ENCODE data around the gene XRRA1.
"Not testable (repeated sequence)": the region's sequence is repeated elsewhere in the genome, so short reads cannot be mapped to it uniquely, and the experiment has no call there.

XRRA1 gene, protein sequence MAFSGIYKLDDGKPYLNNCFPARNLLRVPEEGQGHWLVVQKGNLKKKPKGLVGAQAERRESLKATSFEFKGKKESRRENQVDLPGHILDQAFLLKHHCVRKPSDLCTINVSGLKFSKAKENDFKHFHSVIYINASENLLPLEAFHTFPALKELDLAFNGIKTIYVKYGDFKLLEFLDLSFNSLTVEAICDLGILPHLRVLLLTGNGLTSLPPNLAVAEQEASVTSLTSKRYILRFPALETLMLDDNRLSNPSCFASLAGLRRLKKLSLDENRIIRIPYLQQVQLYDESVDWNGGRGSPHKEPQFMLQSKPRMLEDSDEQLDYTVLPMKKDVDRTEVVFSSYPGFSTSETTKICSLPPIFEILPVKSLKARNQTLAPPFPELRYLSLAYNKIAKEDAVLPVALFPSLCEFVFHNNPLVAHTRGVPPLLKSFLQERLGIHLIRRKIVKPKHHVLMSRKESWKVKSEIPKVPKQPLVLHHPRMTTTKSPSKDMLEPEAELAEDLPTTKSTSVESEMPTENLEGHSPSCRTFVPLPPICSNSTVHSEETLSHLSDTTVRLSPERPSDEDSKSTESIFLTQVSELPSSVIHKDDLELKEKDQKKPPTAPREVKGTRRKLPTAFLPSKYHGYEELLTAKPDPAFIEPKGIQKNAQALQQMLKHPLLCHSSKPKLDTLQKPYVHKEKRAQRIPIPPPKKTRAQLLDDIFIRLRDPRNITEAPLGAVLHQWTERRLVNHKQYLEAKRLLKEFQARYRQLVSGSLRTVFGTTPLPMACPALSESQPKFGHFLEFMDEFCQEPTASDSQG

DNA sequence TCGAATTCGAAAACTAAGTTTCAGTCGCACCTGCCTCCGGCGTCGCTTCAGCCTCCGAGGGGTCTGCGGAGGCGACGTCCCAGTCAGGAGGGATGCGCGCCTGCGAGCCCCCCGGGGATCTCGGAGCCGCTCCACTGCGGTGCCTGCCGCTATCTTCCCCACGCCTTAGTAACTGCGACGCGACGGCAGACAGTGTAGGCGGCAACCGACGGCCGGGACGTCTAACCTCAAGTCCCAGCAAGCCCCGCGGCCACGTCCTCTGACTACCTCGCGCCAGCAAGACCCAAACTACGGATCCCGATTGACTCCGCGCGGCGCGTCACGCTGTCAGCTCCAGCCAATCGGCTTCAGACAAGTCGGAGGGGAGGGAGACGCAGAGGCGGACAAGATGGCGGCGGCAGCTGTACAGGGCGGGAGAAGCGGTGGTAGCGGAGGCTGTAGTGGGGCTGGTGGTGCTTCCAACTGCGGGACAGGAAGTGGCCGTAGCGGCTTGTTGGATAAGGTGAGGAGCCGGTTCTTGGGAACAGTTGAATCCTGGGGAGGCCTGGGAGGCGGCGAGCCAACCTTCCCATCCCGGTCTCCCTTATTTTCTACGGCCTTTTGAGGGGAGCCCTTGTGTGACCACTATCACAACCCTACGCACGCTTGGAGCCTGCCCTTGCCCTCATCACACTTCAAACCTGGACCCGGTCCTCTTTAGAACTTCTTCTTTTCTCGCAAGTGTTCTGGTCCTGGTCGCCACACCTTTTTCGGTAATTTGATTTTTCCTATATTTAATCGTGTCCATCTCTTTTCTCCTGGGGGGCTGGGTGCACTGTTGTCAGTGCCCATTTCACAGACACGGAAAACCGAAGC is at the start of gene XRRA1, which contains the start of gene SPCS2:
XRRA1 (minus strand) TSS at position 194 of the 855 bp plus-strand sequence. CDS start 8,213 bp downstream, outside the sequence.
SPCS2 (plus strand) TSS at position 369 of the 855 bp plus-strand sequence; CDS start at position 389, 20 bp downstream.
- TF ChIP-seq, protein P1, sequence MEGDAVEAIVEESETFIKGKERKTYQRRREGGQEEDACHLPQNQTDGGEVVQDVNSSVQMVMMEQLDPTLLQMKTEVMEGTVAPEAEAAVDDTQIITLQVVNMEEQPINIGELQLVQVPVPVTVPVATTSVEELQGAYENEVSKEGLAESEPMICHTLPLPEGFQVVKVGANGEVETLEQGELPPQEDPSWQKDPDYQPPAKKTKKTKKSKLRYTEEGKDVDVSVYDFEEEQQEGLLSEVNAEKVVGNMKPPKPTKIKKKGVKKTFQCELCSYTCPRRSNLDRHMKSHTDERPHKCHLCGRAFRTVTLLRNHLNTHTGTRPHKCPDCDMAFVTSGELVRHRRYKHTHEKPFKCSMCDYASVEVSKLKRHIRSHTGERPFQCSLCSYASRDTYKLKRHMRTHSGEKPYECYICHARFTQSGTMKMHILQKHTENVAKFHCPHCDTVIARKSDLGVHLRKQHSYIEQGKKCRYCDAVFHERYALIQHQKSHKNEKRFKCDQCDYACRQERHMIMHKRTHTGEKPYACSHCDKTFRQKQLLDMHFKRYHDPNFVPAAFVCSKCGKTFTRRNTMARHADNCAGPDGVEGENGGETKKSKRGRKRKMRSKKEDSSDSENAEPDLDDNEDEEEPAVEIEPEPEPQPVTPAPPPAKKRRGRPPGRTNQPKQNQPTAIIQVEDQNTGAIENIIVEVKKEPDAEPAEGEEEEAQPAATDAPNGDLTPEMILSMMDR (IDR thresholded peaks at IDR 0.05; ENCODE audit: borderline replicate concordance, extremely low read depth, low read length, poor library complexity, severe bottlenecking) = no peak
- TF ChIP-seq EZH2 (IDR thresholded peaks at IDR 0.05; ENCODE audit: borderline replicate concordance, low read depth, low read length, severe bottlenecking) = no peak
- H3K9ac ChIP-seq (ENCODE audit: low read depth, low read length) = peak within 1 kb of the TSS; percentile 92
- peak within 1 kb of the TSS; percentile 93 for H2AFZ ChIP-seq (ENCODE audit: low read depth, low read length)
- ATAC-seq (ENCODE audit: insufficient read depth, low read depth) (peak; percentile 98), DNase-seq (peak; percentile 99)
- H3K36me3 ChIP-seq (ENCODE audit: insufficient read depth, low read length) = peaks cover 28% of the 10 kb centered on the region
- H3K79me2 ChIP-seq (ENCODE audit: insufficient read depth, low read length) = peaks cover 69% of the 10 kb centered on the region
- H3K4me2 ChIP-seq (ENCODE audit: insufficient read depth, low read length) = peak within 1 kb of the TSS; percentile 84
- peaks cover 17% of the 10 kb centered on the region for H4K20me1 ChIP-seq (ENCODE audit: insufficient read depth, low read length)
- no peaks in the 10 kb centered on the region for H3K9me3 ChIP-seq (ENCODE audit: insufficient read depth, low read length, severe bottlenecking)
- peak within 1 kb of the TSS; percentile 89 to 97 for H3K4me3 ChIP-seq (ENCODE audit: low read depth in 1 of 2, low read length in 2 of 2)
- peaks cover 41% of the 10 kb centered on the region for H3K4me1 ChIP-seq (ENCODE audit: insufficient read depth, low read length)
- H3K27me3 ChIP-seq (ENCODE audit: insufficient read depth, low read length, poor library complexity) = no peaks in the 10 kb centered on the region
- peak within 1 kb of the TSS; percentile 92 for H3K27ac ChIP-seq (ENCODE audit: low read length)

DNA sequence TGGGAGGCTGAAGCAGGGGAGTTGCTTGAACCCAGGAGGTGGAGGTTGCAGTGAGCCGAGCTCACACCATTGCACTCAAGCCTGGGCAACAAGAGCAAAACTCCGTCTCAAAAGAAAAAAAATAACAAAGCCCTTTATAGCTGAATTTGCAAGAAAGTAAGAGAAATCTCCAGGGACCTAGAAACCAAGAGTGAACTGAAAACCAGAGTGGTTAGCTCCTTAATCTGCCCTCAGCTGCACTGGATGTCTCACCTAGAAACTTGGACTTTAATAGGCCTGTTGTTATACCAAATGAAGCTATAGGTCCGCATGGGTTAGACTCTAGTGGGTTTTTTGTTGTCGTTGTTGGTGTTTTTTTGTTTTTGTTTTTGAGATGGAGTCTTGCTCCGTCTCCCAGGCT is 44.0 kb upstream of the XRRA1 start:
- Histone ChIP-seq H2AFZ (ENCODE audit: low read depth, low read length) (no peak overlapping the region), H4K20me1 (ENCODE audit: insufficient read depth, low read length) (peaks cover 6% of the 10 kb centered on the region; the same call in 1 of the 2 replicates), H3K9me3 (ENCODE audit: insufficient read depth, low read length, severe bottlenecking) (no peaks in the 10 kb centered on the region), H3K27me3 (ENCODE audit: insufficient read depth, low read length, poor library complexity) (no peaks in the 10 kb centered on the region), H3K4me3 (ENCODE audit: low read depth in 1 of 2, low read length in 2 of 2) (no peak overlapping the region), H3K4me1 (ENCODE audit: insufficient read depth, low read length) (peaks cover 38% of the 10 kb centered on the region), H3K4me2 (ENCODE audit: insufficient read depth, low read length) (no peak overlapping the region), H3K9ac (ENCODE audit: low read depth, low read length) (no peak overlapping the region), H3K27ac (ENCODE audit: low read length) (no peak overlapping the region), H3K79me2 (ENCODE audit: insufficient read depth, low read length) (peaks cover 52% of the 10 kb centered on the region), H3K36me3 (ENCODE audit: insufficient read depth, low read length) (peaks cover 40% of the 10 kb centered on the region)
- DNase-seq (no peak), ATAC-seq (ENCODE audit: insufficient read depth, low read depth) (no peak)
- TF ChIP-seq, protein P1 (IDR thresholded peaks at IDR 0.05; ENCODE audit: borderline replicate concordance, extremely low read depth, low read length, poor library complexity, severe bottlenecking) = no peak
- TF ChIP-seq EZH2 (IDR thresholded peaks at IDR 0.05; ENCODE audit: borderline replicate concordance, low read depth, low read length, severe bottlenecking) = no peak

DNA sequence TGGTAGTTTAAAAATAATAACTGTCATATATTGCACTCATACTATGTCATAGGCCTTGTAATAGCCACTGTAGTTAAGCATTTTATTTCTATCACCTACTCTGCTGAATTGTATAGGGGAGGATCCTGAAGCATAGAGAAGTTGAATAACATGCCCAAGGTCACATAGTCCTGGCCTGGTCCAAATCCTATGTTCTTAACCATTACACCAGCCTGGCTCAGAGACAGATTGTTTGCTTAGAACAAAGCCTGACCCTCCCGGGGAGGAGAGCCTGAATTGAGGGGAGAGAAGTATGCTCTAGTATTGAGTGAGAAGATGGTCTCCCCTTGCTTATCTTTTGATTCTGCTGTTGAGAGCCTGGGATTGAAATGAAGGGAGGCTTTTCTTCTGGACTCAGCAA is 42.0 kb upstream of the XRRA1 start:
- TF ChIP-seq, protein P1 (IDR thresholded peaks at IDR 0.05; ENCODE audit: borderline replicate concordance, extremely low read depth, low read length, poor library complexity, severe bottlenecking) = no peak
- TF ChIP-seq EZH2 (IDR thresholded peaks at IDR 0.05; ENCODE audit: borderline replicate concordance, low read depth, low read length, severe bottlenecking) = no peak
- no peak overlapping the region for H2AFZ ChIP-seq (ENCODE audit: low read depth, low read length)
- peaks cover 41% of the 10 kb centered on the region for H3K4me1 ChIP-seq (ENCODE audit: insufficient read depth, low read length)
- H3K9ac ChIP-seq (ENCODE audit: low read depth, low read length) = no peak overlapping the region
- H3K4me3 ChIP-seq (ENCODE audit: low read depth in 1 of 2, low read length in 2 of 2) = peak overlapping the region in 1 of 2 experiments; percentile 69; a peak in 1 of 4 replicates
- peaks cover 6% of the 10 kb centered on the region; the same call in 1 of the 2 replicates for H4K20me1 ChIP-seq (ENCODE audit: insufficient read depth, low read length)
- ATAC-seq (ENCODE audit: insufficient read depth, low read depth) = no peak
- peak overlapping the region; percentile 73 for H3K4me2 ChIP-seq (ENCODE audit: insufficient read depth, low read length)
- no peaks in the 10 kb centered on the region for H3K27me3 ChIP-seq (ENCODE audit: insufficient read depth, low read length, poor library complexity)
- no peaks in the 10 kb centered on the region for H3K9me3 ChIP-seq (ENCODE audit: insufficient read depth, low read length, severe bottlenecking)
- DNase-seq = no peak
- peaks cover 24% of the 10 kb centered on the region for H3K36me3 ChIP-seq (ENCODE audit: insufficient read depth, low read length)
- H3K79me2 ChIP-seq (ENCODE audit: insufficient read depth, low read length) = peaks cover 52% of the 10 kb centered on the region
- H3K27ac ChIP-seq (ENCODE audit: low read length) = peak overlapping the region; percentile 13; the same call in 1 of the 2 replicates

DNA sequence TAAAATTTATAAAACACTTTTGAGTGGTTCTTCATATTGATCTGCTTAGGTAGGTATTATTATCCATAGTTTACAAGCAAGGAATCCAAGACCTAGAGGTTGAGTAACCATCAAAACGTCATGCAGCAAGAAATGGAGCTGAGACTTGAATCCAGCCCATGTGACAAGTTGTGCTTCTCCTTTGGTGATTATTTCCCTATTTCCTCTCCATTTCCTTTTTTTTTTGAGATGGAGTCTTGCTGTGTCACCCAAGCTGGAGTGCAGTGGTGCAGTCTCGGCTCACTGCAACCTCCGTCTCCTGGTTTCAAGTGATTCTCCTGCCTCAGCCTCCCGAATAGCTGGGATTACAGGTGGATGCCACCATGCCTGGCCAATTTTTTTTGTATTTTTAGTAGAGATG is 41.3 kb upstream of the XRRA1 start:
- H3K79me2 ChIP-seq (ENCODE audit: insufficient read depth, low read length) = peaks cover 52% of the 10 kb centered on the region
- peaks cover 17% of the 10 kb centered on the region for H3K36me3 ChIP-seq (ENCODE audit: insufficient read depth, low read length)
- H3K4me3 ChIP-seq (ENCODE audit: low read depth in 1 of 2, low read length in 2 of 2) = peak overlapping the region in 1 of 2 experiments; percentile 69; a peak in 2 of 4 replicates
- peak overlapping the region; percentile 78; the same call in 1 of the 2 replicates for H3K9ac ChIP-seq (ENCODE audit: low read depth, low read length)
- H4K20me1 ChIP-seq (ENCODE audit: insufficient read depth, low read length); H3K27me3 ChIP-seq (ENCODE audit: insufficient read depth, low read length, poor library complexity); ATAC-seq (ENCODE audit: insufficient read depth, low read depth); H2AFZ ChIP-seq (ENCODE audit: low read depth, low read length); H3K9me3 ChIP-seq (ENCODE audit: insufficient read depth, low read length, severe bottlenecking); DNase-seq: not testable (repeated sequence)
- H3K27ac ChIP-seq (ENCODE audit: low read length) = 0 out of 2 replicates have a peak overlapping the region, but pooled peaks have one; percentile 27
- H3K4me1 ChIP-seq (ENCODE audit: insufficient read depth, low read length) = peaks cover 41% of the 10 kb centered on the region
- peak overlapping the region; percentile 73 for H3K4me2 ChIP-seq (ENCODE audit: insufficient read depth, low read length)
